A172 (cell line): ENCODE measurements around the gene ARID3A. TPM values are rescaled to one million over a fixed set of nuclear protein-coding genes. Genes with fewer than 3 reads are reported as not detected.

ENCODE experiments used
- DNase-seq: peaks from one replicate; pipeline ENCODE4 v3.0.0-alpha.2; 2015; ENCODE audit warnings: low spot score
- total RNA-seq: library from RNA; depleted of rRNA; stranded (reverse); fragments of >200 nt; shearing (Covaris generic); gene quantifications from 2 replicates; pipeline ENCODE4 v1.2.3, GENCODE V29; 2014

Gene ARID3A
- total RNA-seq, 1 experiment from 2014 or later, result 4.4 TPM

GRCh38 chr19:961866-962620 is 36.2 kb downstream of the ARID3A start:
- peak; percentile 68 for DNase-seq

GRCh38 chr19:962683-963400 is 37.0 kb downstream of the ARID3A start:
- no peak for DNase-seq

GRCh38 chr19:963486-963951 is 37.7 kb downstream of the ARID3A start:
- DNase-seq, result no peak

- no peak for DNase-seq
These were observed 38.3 kb downstream of the ARID3A start for GRCh38 chr19:964116-964520.

GRCh38 chr19:964761-965694 is 39.2 kb downstream of the ARID3A start:
- peak; percentile 40 for DNase-seq

GRCh38 chr19:966485-967088 is 40.8 kb downstream of the ARID3A start:
- DNase-seq, result no peak

- DNase-seq, result no peak
These were observed 44.9 kb downstream of the ARID3A start for GRCh38 chr19:970695-971094.

GRCh38 chr19:971795-972194 is 46.0 kb downstream of the ARID3A start:
- no peak for DNase-seq

GRCh38 chr19:972281-972680 is 46.4 kb downstream of the ARID3A start:
- no peak for DNase-seq

- no peak for DNase-seq
These were observed 48.1 kb downstream of the ARID3A start for GRCh38 chr19:973726-974563.

- no peak for DNase-seq
These were observed 48.9 kb downstream of the ARID3A start for GRCh38 chr19:974564-975257.

- no peak for DNase-seq
These were observed 50.6 kb downstream of the ARID3A start for GRCh38 chr19:976476-976875.

GRCh38 chr19:977058-977464 is 51.2 kb downstream of the ARID3A start:
- no peak for DNase-seq

GRCh38 chr19:979318-979741 is 53.5 kb downstream of the ARID3A start:
- no peak for DNase-seq

- no peak for DNase-seq
These were observed 54.5 kb downstream of the ARID3A start for GRCh38 chr19:980133-980998.

GRCh38 chr19:982567-983170 is 56.8 kb downstream of the ARID3A start:
- DNase-seq, result peak; percentile 34

- DNase-seq, result peak; percentile 77
These were observed 58.5 kb downstream of the ARID3A start, which contains the start of gene WDR18 for GRCh38 chr19:984165-984967. Gene WDR18 (plus strand): TSS chr19:984345. CDS start chr19:984354, 9 bp downstream.

GRCh38 chr19:986083-986482 is 60.2 kb downstream of the ARID3A start:
- no peak for DNase-seq
